ENCODE data around the gene SEZ6L. TPM values are rescaled to one million over a fixed set of nuclear protein-coding genes. Genes with fewer than 3 reads are reported as not detected.
A peak's percentile ranks its signal among the peaks of the same experiment; 100 is the strongest.

SEZ6L gene
- total and polyA plus RNA-seq, 12 donors, result 0.01 to 2.5 (median 0.28) TPM

- Histone ChIP-seq H3K36me3 (no peaks in the 10 kb centered on the region), H3K9me3 (peaks cover 0 to 13% (median 3%) of the 10 kb centered on the region in 11 donors), H3K4me3 (no peak overlapping the region), H3K27me3 (peaks cover 0 to 57% (median 37%) of the 10 kb centered on the region in 7 donors), H3K4me1 (peaks cover 0 to 5% (median 0%) of the 10 kb centered on the region in 9 donors), H3K27ac (no peak overlapping the region)
- TF ChIP-seq CTCF (IDR thresholded peaks at IDR 0.05), result no peak
- intact Hi-C loops (cut with DNase I), result no loop called here
- ATAC-seq (no peak), DNase-seq (no peak)
- WGBS, 2 donors, result 44 to 53% methylated on average over 3 of the region's 3 CpGs
These were observed 249.4 kb downstream of the SEZ6L start for GRCh38 chr22:26418620-26419019.

GRCh38 chr22:26426924-26427323 is 257.7 kb downstream of the SEZ6L start:
- Histone ChIP-seq H3K4me3 (no peak overlapping the region), H3K27me3 (peaks cover 0 to 21% (median 17%) of the 10 kb centered on the region in 7 donors), H3K36me3 (no peaks in the 10 kb centered on the region), H3K9me3 (peaks cover 0 to 14% (median 3%) of the 10 kb centered on the region in 11 donors), H3K4me1 (peaks cover 0 to 25% (median 0%) of the 10 kb centered on the region in 9 donors), H3K27ac (no peak overlapping the region)
- DNase-seq (no peak), ATAC-seq (no peak)
- no peak for TF ChIP-seq CTCF (IDR thresholded peaks at IDR 0.05)
- intact Hi-C loops (cut with DNase I), result no loop called here

- peak within 1 kb of the TSS in 8 of 10 donors; percentile 18 to 92 (median 54) for H3K27ac ChIP-seq
- 1 to 2% methylated on average over 73 to 96 of the region's 96 CpGs for WGBS, 2 donors
- peak; percentile 63 to 83 (median 71) for ATAC-seq
- H3K27me3 ChIP-seq, result peaks cover 0 to 34% (median 17%) of the 10 kb centered on the region in 7 donors
- peak; percentile 26 to 54 for DNase-seq
- H3K36me3 ChIP-seq, result peaks cover 0 to 4% (median 0%) of the 10 kb centered on the region in 9 donors
- H3K9me3 ChIP-seq, result peaks cover 0 to 1% (median 0%) of the 10 kb centered on the region in 11 donors
- intact Hi-C loops (cut with DNase I), result no loop called here
- H3K4me1 ChIP-seq, result peaks cover 0 to 33% (median 0%) of the 10 kb centered on the region in 9 donors
- H3K4me3 ChIP-seq, result peak within 1 kb of the TSS; percentile 26 to 69 (median 58)
- no peak for TF ChIP-seq CTCF (IDR thresholded peaks at IDR 0.05)
These were observed 259.5 kb downstream of the SEZ6L start, which contains the start of gene ASPHD2 for GRCh38 chr22:26428515-26429457. Gene ASPHD2, plus strand, starts transcription at chr22:26429260. Its CDS starts 4,356 bp downstream, at chr22:26433616.

GRCh38 chr22:26429458-26430286 is 260.4 kb downstream of the SEZ6L start:
- Histone ChIP-seq H3K36me3 (peaks cover 0 to 12% (median 0%) of the 10 kb centered on the region in 9 donors), H3K9me3 (no peaks in the 10 kb centered on the region), H3K4me3 (peak overlapping the region in 9 of 10 donors; percentile 14 to 69 (median 52)), H3K27ac (no peak overlapping the region), H3K27me3 (peaks cover 0 to 38% (median 17%) of the 10 kb centered on the region in 7 donors), H3K4me1 (peaks cover 0 to 36% (median 0%) of the 10 kb centered on the region in 9 donors)
- ATAC-seq (peak in 3 of 8 donors; percentile 5 to 27 (median 24)), DNase-seq (no peak)
- 6% methylated on average over 32 to 50 of the region's 50 CpGs for whole genome bisulfite sequencing, 2 donors
- no peak for TF ChIP-seq CTCF (IDR thresholded peaks at IDR 0.05)
- intact Hi-C loops (cut with DNase I), result no loop called here

All from heart right ventricle (tissue), 16 donors.